Measurements from ENCODE around the gene CCDC120. TPM values are rescaled to one million over a fixed set of nuclear protein-coding genes. Genes with fewer than 3 reads are reported as not detected.

CCDC120 gene
- total and polyA plus RNA-seq, 2 experiments from 2014 or later, result 0.22 to 0.94 TPM

GRCh38 chrX:49060914-49061313 is 2.1 kb downstream of the CCDC120 start:
- WGBS, 2 experiments (ENCODE audit: low coverage in 1 of 2, low lambda C conversion rate in 2 of 2, missing lambda C conversion rate in 2 of 2), result 96 to 100% methylated on average over 3 of the region's 3 CpGs
- H3K4me1 ChIP-seq (ENCODE audit: insufficient read depth), result no peaks in the 10 kb centered on the region

DNA sequence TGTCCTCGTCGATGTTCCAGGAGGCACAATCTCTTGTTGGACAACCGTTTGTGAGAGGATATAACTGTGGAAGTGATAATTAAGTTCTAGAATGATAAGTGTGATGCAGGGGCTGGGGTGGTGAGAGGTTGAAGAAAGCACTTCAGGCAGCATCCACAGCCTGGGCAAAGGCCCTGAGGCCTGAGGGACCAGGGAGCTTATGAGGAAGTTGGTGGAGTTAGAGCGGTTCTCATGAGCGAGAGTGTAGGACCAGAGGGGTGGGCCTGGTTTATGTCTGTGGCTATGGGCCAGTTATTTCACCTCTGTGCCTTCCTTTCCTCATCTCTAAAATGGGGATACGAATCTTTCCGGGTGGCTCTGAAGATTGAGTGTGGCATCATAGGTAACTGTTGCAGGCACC is 2.7 kb downstream of the CCDC120 start:
- no peaks in the 10 kb centered on the region for H3K9me3 ChIP-seq (ENCODE audit: low read depth)
- H3K36me3 ChIP-seq (ENCODE audit: low read depth), result no peaks in the 10 kb centered on the region
- 95 to 97% methylated on average over 7 of the region's 7 CpGs for WGBS, 2 experiments (ENCODE audit: low coverage in 1 of 2, low lambda C conversion rate in 2 of 2, missing lambda C conversion rate in 2 of 2)
- no peaks in the 10 kb centered on the region for H3K27me3 ChIP-seq (replicated peaks; ENCODE audit: insufficient read depth)
- no peak overlapping the region for H3K27ac ChIP-seq
- no peaks in the 10 kb centered on the region for H3K79me2 ChIP-seq (ENCODE audit: insufficient read depth)
- H3K9me2 ChIP-seq (ENCODE audit: insufficient read depth), result no peaks in the 10 kb centered on the region
- H3K9ac ChIP-seq, result no peak overlapping the region
- no peaks in the 10 kb centered on the region for H4K20me1 ChIP-seq (ENCODE audit: insufficient read depth)
- TF ChIP-seq EZH2phosphoT487 (IDR thresholded peaks at IDR 0.05; ENCODE audit: insufficient read depth, low read depth) (no peak), EZH2 (IDR thresholded peaks at IDR 0.05; ENCODE audit: insufficient read depth, poor library complexity, severe bottlenecking) (no peak)
- H3K4me3 ChIP-seq, result no peak overlapping the region
- no peak overlapping the region for H3K4me2 ChIP-seq (ENCODE audit: unreplicated experiment)
- H3K4me1 ChIP-seq (ENCODE audit: insufficient read depth), result no peaks in the 10 kb centered on the region
- in situ Hi-C loops (cut with MboI), result no loop called here
- H3F3A ChIP-seq (ENCODE audit: insufficient read depth), result no peaks in the 10 kb centered on the region
- no peak for DNase-seq
- no peak overlapping the region for H2AFZ ChIP-seq

More at GRCh38 chrX:49060914-49061313, 2.1 kb downstream of the CCDC120 start:
- no peak overlapping the region for H2AFZ ChIP-seq
- no peaks in the 10 kb centered on the region for H3K27me3 ChIP-seq (replicated peaks; ENCODE audit: insufficient read depth)
- H3K4me3 ChIP-seq, result no peak overlapping the region
- H3K4me2 ChIP-seq (ENCODE audit: unreplicated experiment), result no peak overlapping the region
- H3K79me2 ChIP-seq (ENCODE audit: insufficient read depth), result no peaks in the 10 kb centered on the region
- no peak for DNase-seq
- no peaks in the 10 kb centered on the region for H3F3A ChIP-seq (ENCODE audit: insufficient read depth)
- in situ Hi-C loops (cut with MboI), result no loop called here
- H4K20me1 ChIP-seq (ENCODE audit: insufficient read depth), result no peaks in the 10 kb centered on the region
- no peaks in the 10 kb centered on the region for H3K36me3 ChIP-seq (ENCODE audit: low read depth)
- H3K9ac ChIP-seq, result no peak overlapping the region
- H3K27ac ChIP-seq, result no peak overlapping the region
- no peaks in the 10 kb centered on the region for H3K9me2 ChIP-seq (ENCODE audit: insufficient read depth)
- TF ChIP-seq EZH2phosphoT487 (IDR thresholded peaks at IDR 0.05; ENCODE audit: insufficient read depth, low read depth), result no peak
- TF ChIP-seq EZH2 (IDR thresholded peaks at IDR 0.05; ENCODE audit: insufficient read depth, poor library complexity, severe bottlenecking), result no peak
- H3K9me3 ChIP-seq (ENCODE audit: low read depth), result no peaks in the 10 kb centered on the region

DNA sequence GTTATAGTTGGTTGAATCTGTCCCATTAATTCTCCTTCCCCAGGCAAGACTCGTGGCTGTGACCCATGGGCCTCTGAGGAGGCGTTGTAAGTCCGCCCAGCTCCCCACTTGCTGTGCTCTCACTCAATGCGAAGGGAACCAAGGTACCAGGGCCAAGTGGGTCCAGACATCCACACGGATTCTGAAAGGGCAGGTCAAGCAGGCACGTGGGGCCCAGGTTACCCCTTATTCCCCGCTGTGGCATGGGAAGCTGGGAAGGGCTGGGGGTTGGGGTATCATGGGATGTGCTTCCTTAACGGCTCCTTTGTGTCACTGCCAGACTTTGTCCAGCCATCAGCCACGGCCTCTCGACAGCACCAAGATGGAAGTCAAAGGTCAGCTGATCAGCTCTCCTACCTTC is 3.1 kb downstream of the CCDC120 start:
- no peaks in the 10 kb centered on the region for H3K36me3 ChIP-seq (ENCODE audit: low read depth)
- no peak overlapping the region for H3K27ac ChIP-seq
- no peaks in the 10 kb centered on the region for H3K79me2 ChIP-seq (ENCODE audit: insufficient read depth)
- no peaks in the 10 kb centered on the region for H3K4me1 ChIP-seq (ENCODE audit: insufficient read depth)
- H4K20me1 ChIP-seq (ENCODE audit: insufficient read depth), result no peaks in the 10 kb centered on the region
- no peak overlapping the region for H3K9ac ChIP-seq
- H3K9me3 ChIP-seq (ENCODE audit: low read depth), result no peaks in the 10 kb centered on the region
- TF ChIP-seq EZH2phosphoT487 (IDR thresholded peaks at IDR 0.05; ENCODE audit: insufficient read depth, low read depth), result no peak
- TF ChIP-seq EZH2 (IDR thresholded peaks at IDR 0.05; ENCODE audit: insufficient read depth, poor library complexity, severe bottlenecking), result no peak
- H2AFZ ChIP-seq, result no peak overlapping the region
- WGBS, 2 experiments (ENCODE audit: low coverage in 1 of 2, low lambda C conversion rate in 2 of 2, missing lambda C conversion rate in 2 of 2), result 96 to 97% methylated on average over 5 to 8 of the region's 10 CpGs
- H3K9me2 ChIP-seq (ENCODE audit: insufficient read depth), result no peaks in the 10 kb centered on the region
- in situ Hi-C loops (cut with MboI), result no loop called here
- no peak overlapping the region for H3K4me2 ChIP-seq (ENCODE audit: unreplicated experiment)
- DNase-seq, result no peak
- H3K27me3 ChIP-seq (replicated peaks; ENCODE audit: insufficient read depth), result no peaks in the 10 kb centered on the region
- no peak overlapping the region for H3K4me3 ChIP-seq
- H3F3A ChIP-seq (ENCODE audit: insufficient read depth), result no peaks in the 10 kb centered on the region

DNA sequence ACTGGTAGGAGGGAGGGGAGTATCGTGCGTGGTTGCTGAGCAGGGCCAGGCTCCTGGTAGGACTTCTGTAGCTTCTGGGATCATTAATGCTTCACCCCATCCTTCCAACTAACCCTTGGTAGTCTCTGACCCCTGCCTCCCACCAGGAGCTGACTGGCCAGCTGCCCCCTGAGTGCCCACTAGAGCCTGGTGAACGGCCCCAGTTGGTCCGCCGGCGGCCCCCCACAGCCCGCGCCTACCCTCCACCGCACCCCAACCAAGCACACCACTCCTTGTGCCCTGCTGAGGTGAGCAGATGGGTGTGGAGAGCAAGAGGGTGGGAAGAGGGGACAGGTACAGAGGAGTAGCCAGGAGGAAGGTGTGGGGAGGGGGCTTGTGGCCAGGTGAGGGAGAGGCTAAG is 4.9 kb downstream of the CCDC120 start:
- no peaks in the 10 kb centered on the region for H3F3A ChIP-seq (ENCODE audit: insufficient read depth)
- no peak overlapping the region for H3K4me2 ChIP-seq (ENCODE audit: unreplicated experiment)
- H3K36me3 ChIP-seq (ENCODE audit: low read depth), result no peaks in the 10 kb centered on the region
- H3K4me3 ChIP-seq, result no peak overlapping the region
- H4K20me1 ChIP-seq (ENCODE audit: insufficient read depth), result no peaks in the 10 kb centered on the region
- H3K27me3 ChIP-seq (replicated peaks; ENCODE audit: insufficient read depth), result no peaks in the 10 kb centered on the region
- H3K79me2 ChIP-seq (ENCODE audit: insufficient read depth), result no peaks in the 10 kb centered on the region
- no peak for DNase-seq
- no peak overlapping the region for H3K27ac ChIP-seq
- WGBS, 2 experiments (ENCODE audit: low coverage in 1 of 2, low lambda C conversion rate in 2 of 2, missing lambda C conversion rate in 2 of 2), result 90% methylated on average over 6 to 9 of the region's 9 CpGs
- no peak overlapping the region for H2AFZ ChIP-seq
- H3K9me3 ChIP-seq (ENCODE audit: low read depth), result no peaks in the 10 kb centered on the region
- no peaks in the 10 kb centered on the region for H3K4me1 ChIP-seq (ENCODE audit: insufficient read depth)
- in situ Hi-C loops (cut with MboI), result no loop called here
- TF ChIP-seq EZH2 (IDR thresholded peaks at IDR 0.05; ENCODE audit: insufficient read depth, poor library complexity, severe bottlenecking) (no peak), EZH2phosphoT487 (IDR thresholded peaks at IDR 0.05; ENCODE audit: insufficient read depth, low read depth) (no peak)
- H3K9ac ChIP-seq, result no peak overlapping the region
- no peaks in the 10 kb centered on the region for H3K9me2 ChIP-seq (ENCODE audit: insufficient read depth)

- Histone ChIP-seq H3K4me3 (no peak overlapping the region), H3K4me1 (ENCODE audit: insufficient read depth) (no peaks in the 10 kb centered on the region), H4K20me1 (ENCODE audit: insufficient read depth) (no peaks in the 10 kb centered on the region), H3K36me3 (ENCODE audit: low read depth) (no peaks in the 10 kb centered on the region), H3K9ac (no peak overlapping the region), H3K4me2 (ENCODE audit: unreplicated experiment) (no peak overlapping the region), H3K27me3 (replicated peaks; ENCODE audit: insufficient read depth) (no peaks in the 10 kb centered on the region), H3K79me2 (ENCODE audit: insufficient read depth) (no peaks in the 10 kb centered on the region), H3K9me2 (ENCODE audit: insufficient read depth) (no peaks in the 10 kb centered on the region), H3K9me3 (ENCODE audit: low read depth) (no peaks in the 10 kb centered on the region), H3K27ac (no peak overlapping the region), H2AFZ (no peak overlapping the region), H3F3A (ENCODE audit: insufficient read depth) (no peaks in the 10 kb centered on the region)
- in situ Hi-C loops (cut with MboI), result no loop called here
- DNase-seq, result no peak
- TF ChIP-seq EZH2 (IDR thresholded peaks at IDR 0.05; ENCODE audit: insufficient read depth, poor library complexity, severe bottlenecking) (no peak), EZH2phosphoT487 (IDR thresholded peaks at IDR 0.05; ENCODE audit: insufficient read depth, low read depth) (no peak)
- 86 to 94% methylated on average over 1 to 11 of the region's 20 CpGs for WGBS, 2 experiments (ENCODE audit: low coverage in 1 of 2, low lambda C conversion rate in 2 of 2, missing lambda C conversion rate in 2 of 2)
Measured at GRCh38 chrX:49064303-49064702, 5.5 kb downstream of the CCDC120 start.

Data from GM23248 (cell line).